DMS53 treated with DMSO at 0.1 percent for 48 hours (cell line): Measurements from ENCODE around the gene LRRC27.

ENCODE experiments used
- DNase-seq: peaks from one replicate; lab custom pipeline; 2025; ENCODE audit not compliant: unreplicated experiment; lab: John Stamatoyannopoulos, UW

Gene LRRC27

DNA sequence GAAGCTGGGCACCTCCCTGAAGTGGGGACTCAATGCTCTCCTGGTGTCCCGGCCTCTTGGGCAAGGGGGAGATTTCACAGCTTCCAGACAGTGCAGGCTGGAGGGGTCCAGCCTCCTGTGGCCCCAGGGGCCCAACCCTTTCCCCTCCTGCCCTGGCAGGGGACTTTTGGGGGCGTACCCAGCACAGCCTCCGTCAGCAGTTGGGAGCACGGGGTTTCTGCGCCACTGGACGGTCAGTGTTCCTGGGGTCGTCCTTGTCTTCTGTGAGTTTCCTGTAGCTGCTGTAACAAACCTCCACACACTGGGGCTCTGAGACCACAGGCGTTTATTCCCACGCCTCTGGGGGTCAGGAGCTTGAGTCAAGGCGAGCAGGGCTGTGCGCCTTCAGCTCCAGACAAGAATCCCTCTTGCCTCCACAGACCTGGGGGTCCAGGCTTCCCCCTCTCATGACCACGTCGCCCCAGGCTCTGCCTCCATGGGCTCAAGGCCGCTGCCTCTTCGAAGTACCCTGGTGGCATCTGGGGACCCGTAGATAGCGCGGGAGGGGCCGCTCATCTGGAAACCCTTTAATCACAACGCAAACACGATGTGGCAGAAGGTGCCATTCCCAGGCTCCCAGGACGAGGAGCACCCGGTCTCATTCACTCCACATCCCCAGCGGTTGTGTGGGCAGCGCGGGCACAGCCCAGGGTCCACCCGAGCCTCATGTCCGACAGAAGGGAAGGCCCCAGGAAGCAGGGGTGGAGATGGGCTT is 79.0 kb downstream of the LRRC27 start:
- DNase-seq, result no peak

DNA sequence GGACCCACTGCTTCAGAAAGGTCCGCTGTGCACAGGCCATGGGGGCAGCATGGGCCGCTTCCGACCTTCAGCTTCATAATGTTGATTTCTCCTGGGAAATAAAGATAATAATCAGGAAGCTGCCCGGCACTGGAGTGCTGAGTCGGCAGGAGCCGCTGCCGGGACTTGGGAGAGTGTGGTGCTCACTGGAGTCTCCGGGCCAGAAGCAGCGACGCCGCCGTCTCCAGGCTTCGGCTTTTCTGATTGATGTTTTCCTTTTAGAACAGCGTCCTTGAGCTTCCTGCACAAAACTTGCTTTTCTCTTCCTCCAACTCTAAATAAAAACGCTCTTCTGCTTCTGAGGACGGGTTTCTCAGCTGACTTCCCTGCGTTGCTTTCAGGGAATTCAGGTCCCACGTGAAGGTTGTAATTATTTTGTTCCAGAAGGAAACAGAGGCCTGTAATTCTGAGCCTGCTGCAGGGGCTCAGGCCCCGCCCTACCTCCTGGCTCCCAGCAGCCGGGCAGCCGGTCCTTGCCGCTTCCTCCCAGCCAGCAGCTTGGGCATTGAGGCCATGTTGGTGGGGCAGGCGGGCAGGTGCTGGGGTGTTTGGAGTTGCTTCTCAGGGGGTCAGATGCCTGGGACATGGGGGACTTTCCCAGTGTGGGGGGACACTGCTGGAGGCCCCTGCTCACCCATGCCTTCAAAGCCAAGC is 79.7 kb downstream of the LRRC27 start:
- no peak for DNase-seq

DNA sequence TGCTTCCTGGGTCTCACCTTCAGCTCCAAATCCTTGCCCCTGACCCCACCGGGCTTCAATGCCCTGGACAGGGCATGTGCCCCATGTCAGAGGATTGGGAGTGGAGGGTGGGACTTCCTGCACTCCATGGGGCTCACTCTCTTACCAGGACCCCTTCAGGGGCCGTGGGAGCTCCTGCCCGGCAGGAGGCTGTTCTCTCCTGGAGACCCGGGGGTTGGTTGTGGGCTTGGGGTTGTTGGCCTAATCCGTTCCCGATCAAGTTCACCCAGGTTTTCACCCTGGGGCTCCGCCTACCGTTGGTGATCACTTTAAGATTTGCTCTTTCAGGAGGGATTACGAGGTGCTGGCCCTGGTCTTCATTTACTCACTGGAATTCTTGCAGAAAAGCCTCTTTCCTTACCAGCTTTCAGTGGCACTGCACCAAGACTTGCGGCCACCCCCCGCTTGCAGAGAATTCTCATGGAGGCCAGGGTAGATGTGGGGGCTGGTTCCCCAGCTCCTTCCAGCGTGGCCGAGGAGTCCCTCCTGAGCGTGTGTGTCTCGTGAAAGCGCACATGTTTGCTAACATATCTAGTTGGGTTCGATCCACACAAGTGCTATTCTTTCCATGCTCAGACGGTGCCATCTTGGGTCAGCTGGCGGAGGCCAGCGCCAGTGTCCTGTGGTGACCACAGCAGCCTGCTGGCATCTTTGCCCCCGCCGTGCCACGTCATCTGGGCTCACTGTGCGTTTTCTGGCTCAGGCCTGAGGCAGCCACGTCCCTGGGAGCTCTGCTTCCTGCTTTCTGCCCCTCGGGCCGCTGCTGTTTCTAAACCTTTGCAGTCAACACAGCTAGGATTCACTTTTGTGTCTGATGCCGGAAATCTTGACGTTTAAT is 80.6 kb downstream of the LRRC27 start:
- DNase-seq, result no peak

DNA sequence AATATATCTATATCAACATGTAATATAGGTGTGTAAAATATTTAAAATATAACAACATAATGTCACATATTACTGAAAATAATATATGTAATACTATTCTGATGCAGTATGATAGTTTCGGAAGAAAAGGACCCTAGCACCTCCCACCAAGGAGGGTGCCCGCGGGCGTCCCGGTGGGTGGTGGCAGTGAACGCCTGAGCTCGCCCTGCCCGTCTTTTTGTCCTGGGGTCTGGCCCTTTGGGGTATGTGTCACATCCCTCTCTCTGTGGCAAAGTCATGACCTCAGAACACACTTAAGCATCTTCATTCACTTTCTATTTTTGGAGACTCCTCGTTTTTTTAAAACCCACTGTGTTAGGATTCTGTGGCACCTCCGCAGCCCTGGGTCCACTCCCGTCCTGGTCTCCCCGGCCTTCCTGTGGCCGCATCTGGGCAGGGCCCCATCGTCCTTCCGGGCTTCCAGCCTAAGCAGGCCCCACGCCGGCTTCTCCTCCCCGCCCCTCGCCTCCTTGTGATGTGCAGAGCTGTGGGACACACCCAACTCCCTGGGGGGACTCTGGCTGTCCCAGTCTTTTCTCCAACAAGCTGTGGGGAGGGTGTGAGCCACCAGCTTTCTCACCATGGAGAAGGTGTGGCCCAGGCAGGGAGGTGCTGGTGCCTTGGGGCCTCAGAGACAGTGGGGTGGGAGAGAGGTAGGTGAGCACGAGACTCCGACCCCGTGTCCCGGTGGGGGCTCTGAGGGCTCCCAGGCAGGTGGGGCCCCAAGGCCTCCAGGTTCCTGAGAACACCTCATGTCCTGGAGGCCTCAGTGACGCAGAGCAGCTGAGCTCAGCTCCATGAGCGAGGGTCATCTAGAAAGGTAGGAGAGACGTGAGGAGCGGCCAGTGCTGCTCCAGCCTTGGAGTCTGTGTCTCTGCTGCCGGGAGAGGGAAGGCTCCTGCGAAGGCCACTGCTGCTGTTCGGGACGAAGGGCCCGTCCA is 81.5 kb downstream of the LRRC27 start:
- DNase-seq, result no peak

DNA sequence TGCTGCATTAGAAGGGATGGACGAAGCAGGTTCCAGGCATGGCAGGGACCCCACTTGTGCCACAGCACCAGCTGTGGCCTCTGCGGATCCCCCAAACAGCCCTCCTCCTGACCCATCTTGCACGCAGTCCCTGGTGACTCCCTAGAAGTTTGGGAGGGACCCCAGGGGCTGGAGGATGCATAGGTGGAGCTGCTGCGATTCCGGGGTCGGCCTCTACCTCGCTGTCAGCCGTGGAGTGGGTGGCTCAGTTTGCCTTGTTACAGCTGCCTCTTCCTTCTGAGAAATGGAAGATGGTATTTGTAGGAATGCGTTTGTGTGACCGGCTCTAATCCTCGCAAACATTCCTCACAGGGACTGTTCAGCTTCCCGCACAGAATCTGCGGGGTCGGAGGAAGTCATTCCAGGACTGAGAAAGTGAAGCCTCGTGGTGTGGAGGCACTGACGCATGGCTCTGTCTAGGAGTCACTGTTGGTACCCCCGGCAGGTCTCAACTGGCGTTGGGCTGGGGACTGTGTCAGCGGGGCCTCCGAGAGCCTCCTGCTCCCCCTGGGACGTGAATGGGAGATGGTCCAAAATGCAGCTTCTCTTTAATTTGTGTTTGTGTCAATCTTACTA is 82.5 kb downstream of the LRRC27 start:
- DNase-seq, result no peak

DNA sequence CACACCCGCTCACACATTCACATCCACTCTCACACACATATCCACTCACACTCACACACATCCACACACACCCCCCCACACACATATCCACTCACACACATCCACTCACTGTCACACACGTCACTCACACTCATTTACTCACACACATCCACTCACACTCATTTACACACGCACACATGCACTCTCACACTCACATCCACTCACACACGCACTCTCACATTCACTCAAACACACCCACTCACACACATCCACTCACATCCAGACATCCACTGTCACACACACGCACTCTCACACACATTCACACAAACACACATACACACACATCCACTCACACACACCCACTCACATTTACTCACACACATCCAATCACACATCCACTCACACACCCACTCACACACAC is 83.3 kb downstream of the LRRC27 start:
- no peak for DNase-seq

DNA sequence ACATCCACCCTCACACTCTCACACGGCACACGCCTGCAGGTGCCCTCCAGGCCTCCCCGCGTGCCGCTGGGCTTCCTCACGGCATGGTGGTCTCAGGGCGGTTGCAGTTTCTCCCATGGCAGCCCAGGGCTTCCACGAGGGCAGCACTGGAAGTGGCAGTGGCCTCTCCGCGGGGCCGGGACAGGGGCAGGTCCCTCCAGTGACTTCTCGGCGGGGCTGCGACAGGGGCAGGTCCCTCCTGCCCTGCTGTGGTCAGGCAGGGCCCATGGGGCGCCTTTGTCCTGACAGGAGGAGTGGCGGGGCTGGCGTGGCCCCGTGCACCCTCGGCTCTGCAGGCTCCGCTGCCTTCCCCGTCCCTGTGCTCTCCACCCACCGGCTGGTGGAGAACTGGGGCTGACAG is 84.0 kb downstream of the LRRC27 start:
- DNase-seq, result no peak

DNA sequence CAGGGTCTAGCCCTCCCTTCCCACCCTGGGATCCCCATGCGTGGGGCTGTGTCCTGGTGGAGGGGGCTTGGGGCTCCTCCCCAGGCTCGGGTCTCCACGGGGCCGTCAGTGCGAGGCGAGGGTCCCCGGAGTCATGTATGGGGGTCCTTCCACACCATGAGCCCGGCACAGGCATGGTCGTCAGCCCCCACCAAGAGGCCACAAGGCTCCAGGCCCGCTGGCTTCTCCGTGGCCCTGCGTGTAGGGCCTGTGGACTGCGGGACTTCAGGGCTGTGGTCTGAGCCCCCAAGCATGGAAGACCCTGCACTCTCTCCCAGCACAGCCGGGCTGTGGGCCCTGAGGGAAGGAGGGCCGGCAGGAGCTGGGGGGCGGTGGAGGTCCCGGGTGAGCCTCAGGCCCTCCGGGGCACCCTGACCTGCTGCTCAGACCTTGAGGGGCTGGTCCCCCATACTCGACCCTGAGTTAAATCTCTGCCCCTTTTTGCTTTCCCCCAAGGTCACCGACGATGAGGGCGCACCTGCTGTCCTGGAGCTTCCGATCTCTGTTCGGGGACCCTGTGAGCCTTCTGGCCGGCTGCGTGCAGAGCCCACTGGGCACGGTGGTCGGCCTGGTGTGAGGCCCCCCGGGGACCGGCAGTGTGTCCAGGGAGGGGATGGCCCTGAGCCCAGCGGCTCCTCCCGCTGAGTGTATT is 84.7 kb downstream of the LRRC27 start:
- DNase-seq, result no peak

DNA sequence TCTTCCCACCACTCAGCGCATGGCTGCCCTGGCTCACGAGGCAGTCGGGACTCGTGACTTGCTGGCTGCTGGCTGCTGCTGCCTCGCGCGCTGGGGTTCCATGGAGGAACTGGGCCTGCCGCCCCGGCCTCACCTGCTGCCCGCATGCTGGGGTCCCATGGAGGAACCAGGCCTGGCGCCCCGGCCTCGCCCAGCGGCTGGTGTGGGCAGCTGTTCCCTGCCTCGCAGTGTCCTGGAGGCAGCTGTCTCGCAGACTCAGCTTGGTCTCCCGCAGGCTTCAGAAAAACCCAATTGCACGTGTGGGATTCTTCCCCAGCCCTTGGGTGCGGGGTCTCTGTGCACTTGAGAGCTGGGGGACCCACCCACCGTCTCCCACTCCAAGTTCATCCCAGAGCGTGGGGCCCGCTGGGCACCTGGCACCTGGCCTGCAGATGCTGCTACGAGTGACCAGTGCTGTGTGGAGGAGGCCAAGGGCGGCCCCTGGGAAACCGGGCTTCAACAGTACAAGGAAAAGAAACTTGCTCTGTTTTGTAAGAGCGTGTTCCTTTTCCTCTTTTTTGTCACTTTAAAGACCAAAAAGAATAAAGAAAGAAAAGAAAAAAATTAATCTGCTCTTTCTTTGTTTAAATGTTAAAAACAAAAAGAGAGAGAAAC is 85.4 kb downstream of the LRRC27 start:
- DNase-seq, result no peak

DNA sequence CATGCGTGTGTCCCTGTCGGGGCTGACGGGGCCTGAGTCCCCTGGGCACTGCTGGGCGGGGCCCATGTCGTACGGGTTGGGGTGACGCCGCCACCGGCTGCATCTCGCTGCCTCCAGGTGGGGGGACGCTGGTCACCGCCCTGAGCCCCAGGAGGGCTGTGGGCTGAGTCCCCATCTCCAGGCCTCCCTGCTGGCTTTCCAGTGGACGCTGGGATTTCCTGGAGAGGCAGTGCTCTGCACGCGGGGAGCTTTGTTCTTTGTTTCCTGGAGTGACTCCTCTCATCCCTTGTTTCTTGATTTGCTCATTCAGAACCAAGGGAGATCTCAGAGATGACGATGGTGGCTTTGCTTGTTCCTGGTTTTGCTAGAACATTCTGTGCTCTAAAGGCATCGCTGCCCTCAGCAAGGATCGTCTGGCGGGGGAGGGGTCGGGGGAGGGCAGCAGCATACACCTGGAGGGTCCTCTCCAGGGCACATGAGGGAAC is 86.0 kb downstream of the LRRC27 start:
- no peak for DNase-seq

DNA sequence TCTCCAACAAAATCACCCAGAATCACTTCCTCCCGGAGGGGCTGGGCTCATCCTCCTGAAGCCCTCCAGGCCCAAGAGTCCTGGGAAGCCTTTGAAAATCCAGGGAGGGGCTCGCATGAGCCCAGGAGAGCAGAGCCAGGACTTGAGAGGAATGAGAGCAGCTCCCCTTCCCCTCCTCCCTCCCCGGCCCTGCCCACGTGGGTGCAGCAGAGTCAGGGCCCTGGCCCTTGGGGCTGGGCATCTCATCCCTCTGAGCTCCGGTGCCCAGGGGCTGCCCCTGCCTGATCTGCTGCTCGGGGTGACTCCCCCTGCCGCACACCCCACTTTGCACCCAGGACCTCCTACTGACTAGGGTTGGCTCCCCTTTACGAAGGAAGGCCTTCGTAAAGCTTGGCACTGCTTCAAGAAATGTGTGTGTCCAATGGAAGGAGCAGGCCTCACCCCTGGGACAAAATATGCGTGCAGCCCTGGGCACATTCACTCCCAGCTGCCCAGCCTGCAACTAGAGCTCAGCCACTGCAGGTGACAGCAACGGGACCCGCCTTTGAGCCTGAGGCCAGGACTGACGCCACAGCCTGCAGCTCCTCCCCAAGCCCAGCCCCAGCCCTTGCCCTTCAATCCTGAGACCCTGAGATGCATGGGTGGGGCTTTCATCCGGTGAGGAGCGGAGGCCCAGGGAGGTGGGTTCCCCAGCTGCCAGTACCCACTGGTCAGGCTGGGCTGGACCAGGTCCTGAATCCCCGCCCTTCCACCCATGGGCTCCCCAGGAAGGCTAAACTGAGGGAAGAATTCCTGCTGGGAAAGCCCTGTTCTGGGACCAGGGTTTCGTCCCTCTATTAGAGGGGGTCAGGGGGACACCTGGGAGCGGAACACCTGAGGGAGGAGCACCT is 86.8 kb downstream of the LRRC27 start:
- DNase-seq, result no peak

DNA sequence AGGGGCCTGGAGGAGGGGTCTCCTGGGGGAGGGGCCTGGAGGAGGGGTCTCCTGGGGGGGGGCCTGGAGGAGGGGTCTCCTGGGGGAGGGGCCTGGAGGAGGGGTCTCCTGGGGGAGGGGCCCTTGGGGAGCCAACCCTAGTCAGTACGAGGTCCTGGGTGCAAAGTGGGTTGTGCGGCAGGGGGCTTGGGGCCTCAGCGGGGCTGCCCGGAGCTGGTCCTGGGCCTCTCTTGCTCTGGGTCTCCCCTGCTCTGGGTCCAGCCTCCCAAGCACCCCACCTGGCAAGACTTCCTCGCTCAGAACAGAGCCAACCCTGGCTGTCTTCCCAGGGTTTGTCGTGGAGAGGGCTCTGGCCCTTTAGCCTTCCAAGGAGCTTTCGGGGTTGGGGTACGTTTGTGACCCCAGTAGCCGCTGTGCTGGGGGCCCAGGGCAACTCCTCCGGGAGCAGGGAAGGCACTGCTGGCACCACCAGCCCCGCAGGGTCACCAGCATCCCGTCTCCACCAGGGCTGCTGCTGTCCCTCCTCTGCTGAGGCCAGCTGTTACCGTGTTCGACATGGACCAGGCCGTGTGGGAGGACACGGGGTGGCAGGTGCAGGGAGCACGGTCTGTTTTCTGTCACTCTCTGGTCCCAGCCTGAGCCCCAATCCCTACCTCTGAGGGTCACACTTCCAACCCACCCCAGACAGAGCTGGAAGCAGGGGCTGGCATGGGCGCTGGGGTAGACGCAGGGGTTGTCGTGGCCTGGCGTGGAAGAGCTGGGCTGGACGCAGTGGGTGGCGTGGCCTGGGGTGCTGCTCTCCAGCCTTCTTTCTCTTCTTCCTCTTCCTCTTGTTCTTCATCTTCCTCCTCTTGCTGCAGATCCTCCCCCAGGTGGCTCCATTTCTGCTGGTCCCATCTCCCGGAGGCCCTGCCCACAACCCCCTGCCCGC is 87.8 kb downstream of the LRRC27 start:
- no peak for DNase-seq

DNA sequence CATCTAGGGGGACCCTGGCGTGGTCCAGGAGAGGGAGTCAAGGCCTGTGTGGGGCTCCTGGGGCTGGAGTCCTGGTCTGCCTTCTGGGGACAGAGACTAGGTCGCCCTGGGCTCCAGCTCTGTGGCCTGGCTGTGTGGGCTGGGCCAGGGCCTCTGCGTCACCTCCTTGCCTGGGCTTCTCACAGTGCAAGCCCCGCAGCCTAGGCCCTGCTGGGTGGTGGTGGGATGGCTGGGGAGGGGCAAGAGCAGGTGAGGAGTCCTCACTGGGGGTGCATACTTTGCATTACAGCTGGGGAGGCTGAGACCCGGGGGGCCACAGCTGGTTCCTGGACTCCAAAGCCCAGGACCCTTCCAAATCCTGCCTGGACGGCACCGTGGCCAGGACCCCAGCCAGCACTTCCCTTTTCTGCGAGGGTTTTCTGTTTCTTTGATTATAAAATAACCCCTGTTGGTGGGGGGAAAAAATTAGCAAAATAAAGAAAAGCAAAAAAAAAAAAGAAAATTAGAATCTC is 88.5 kb downstream of the LRRC27 start:
- DNase-seq, result no peak

DNA sequence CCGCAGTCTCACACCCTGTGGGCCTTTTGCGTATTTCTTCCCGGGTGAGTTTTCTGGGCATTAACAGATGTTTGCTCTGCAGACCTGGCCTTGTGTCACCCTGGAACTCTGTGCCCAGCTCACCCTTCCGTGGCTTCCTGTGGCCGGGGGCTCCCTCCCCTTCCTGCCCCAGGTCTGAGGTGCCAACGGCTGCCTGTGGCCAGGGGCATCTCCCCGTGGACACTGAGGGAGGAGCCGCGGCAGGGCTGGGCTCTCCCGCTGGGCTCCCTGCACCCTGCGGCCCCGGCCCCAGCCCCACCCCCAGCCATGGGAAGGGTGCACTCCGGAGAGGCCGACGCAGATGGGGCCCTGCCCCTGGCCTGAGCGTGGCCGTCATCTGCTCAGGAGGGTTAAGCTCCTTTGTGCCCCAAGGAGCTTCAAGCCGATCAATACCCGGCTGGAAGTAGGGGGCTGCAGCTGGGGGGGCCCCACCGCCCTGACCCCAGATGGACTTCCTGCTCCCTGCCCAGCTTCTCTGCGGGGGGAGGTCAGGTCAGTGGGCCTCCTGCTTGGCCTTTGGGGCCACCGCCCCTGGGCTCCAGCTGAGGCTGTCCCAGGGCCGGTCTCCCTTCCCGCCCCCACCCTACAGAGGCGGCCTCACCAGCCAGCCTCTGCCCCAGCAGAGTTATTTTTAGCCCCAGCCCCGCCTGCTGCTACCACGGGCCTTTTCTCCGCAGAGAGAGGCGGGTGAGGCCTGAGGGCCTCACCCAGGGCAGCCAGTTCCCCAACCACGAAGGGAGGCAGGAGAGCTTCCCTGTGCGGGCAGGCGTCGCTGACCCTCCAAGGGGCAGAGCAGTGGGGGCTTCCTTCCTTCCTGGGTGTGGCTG is 89.2 kb downstream of the LRRC27 start:
- peak; percentile 46 for DNase-seq

DNA sequence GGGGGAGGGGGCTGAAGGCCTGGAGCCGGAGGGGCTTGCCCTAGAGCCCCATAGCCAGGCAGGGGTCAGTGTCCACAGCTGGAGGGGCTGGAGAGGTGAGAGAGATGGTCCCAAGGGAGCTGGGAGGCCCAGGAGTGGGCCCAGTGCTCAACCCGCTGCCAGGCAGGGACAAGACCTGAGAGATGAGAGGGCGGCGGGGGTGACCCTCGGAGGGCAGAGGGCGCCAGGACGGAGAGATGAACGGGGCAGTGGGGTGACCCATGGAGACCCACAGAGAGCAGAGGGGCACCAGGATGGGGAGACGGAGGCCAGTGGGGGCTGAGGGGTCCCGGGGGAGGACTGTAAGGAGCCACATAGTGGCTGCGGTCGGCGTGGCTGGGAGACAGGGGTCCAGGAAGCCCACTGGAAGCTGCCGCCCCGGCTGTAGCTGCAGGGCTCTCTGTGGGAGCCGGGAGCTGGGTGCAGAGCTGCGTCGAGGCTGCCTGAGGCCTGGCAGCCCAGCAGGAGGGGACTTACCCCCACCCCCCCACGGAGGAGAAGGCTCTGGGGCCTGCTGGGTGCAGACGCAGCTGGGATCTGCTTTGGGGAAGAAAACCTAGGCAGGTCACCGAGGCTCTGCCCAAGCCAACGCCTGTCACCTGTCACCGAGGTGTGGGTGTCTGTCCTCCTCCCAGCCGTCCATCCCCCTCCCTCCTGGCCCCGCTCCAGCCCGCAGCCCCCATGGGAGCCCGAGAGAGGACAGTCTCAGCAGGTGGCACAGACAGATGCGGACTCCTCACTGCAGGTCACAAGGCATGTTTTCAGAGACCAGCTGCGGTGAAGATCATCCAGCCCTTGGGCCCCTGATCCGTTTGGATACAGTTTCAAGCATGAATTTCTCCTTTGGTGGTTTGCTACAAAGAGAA is 90.1 kb downstream of the LRRC27 start:
- no peak for DNase-seq
